H9 (cell line): ENCODE measurements around the gene MSI2. TPM values are rescaled to one million over a fixed set of nuclear protein-coding genes. Genes with fewer than 3 reads are reported as not detected.

ENCODE experiments used
- DNase-seq: peaks from one replicate; pipeline ENCODE4 v3.0.0-alpha.2; 2017
- H2AFZ ChIP-seq: one replicate; pipeline ENCODE4 v1.6.1; 2013; ENCODE audit warnings: mild to moderate bottlenecking, low read length, control low read depth, moderate library complexity
- H2AK5ac ChIP-seq: 2 replicates; pipeline ENCODE4 v1.6.1; 2013; ENCODE audit warnings: low read length, control low read depth, mixed read lengths; ENCODE audit not compliant: insufficient read length
- H2BK120ac ChIP-seq: one replicate; pipeline ENCODE4 v1.6.1; 2013; ENCODE audit warnings: low read depth, mild to moderate bottlenecking, low read length, control low read depth, inconsistent platforms; ENCODE audit not compliant: poor library complexity, severe bottlenecking
- H2BK12ac ChIP-seq: 2 replicates; pipeline ENCODE4 v1.6.1; 2013; ENCODE audit warnings: low read length, control low read depth, mixed read lengths, low read depth; ENCODE audit not compliant: insufficient read length
- H2BK15ac ChIP-seq: 2 replicates; pipeline ENCODE4 v1.6.1; 2013; ENCODE audit warnings: low read depth, low read length, control low read depth
- H2BK20ac ChIP-seq: one replicate; pipeline ENCODE4 v1.6.1; 2013; ENCODE audit warnings: low read depth, mild to moderate bottlenecking, low read length, control low read depth, inconsistent platforms; ENCODE audit not compliant: poor library complexity, severe bottlenecking
- H2BK5ac ChIP-seq: 2 replicates; pipeline ENCODE4 v1.6.1; 2013; ENCODE audit warnings: low read length, control low read depth, mixed read lengths; ENCODE audit not compliant: insufficient read length
- H3K14ac ChIP-seq: 2 replicates; pipeline ENCODE4 v1.6.1; 2013; ENCODE audit warnings: low read length, control low read depth; ENCODE audit not compliant: insufficient read depth
- H3K18ac ChIP-seq: 2 replicates; pipeline ENCODE4 v1.6.1; 2013; ENCODE audit warnings: low read depth, mild to moderate bottlenecking, mixed read lengths, low read length, control low read depth; ENCODE audit not compliant: insufficient read length
- H3K23ac ChIP-seq: 2 replicates; pipeline ENCODE4 v1.6.1; 2013; ENCODE audit warnings: low read length, control low read depth, mixed read lengths, low read depth; ENCODE audit not compliant: insufficient read length
- H3K23me2 ChIP-seq: 2 replicates; pipeline ENCODE4 v1.6.1; 2013; ENCODE audit warnings: low read depth, mild to moderate bottlenecking, mixed read lengths, low read length, control low read depth; ENCODE audit not compliant: insufficient read length, poor library complexity, severe bottlenecking
- H3K27ac ChIP-seq: 2 replicates; pipeline ENCODE4 v1.5.1; 2013; ENCODE audit warnings: low read length, control low read depth, mixed read lengths, low read depth; ENCODE audit not compliant: insufficient read length
- H3K27me3 ChIP-seq: 2 replicates; pipeline ENCODE4 v1.6.1; 2013; ENCODE audit warnings: low read length, control low read depth, inconsistent platforms; ENCODE audit not compliant: insufficient read depth
- H3K4ac ChIP-seq: 2 replicates; pipeline ENCODE4 v1.6.1; 2013; ENCODE audit warnings: low read depth, mild to moderate bottlenecking, control low read depth, inconsistent platforms, low read length, moderate library complexity
- H3K4me1 ChIP-seq: 2 replicates; pipeline ENCODE4 v1.6.1; 2013; ENCODE audit warnings: low read length, control low read depth, inconsistent platforms; ENCODE audit not compliant: insufficient read depth
- H3K4me2 ChIP-seq: 2 replicates; pipeline ENCODE4 v1.6.1; 2013; ENCODE audit warnings: low read length, control low read depth, mixed read lengths; ENCODE audit not compliant: insufficient read length, insufficient read depth
- H3K56ac ChIP-seq: 2 replicates; pipeline ENCODE4 v1.6.1; 2013; ENCODE audit warnings: low read depth, mild to moderate bottlenecking, mixed read lengths, low read length, control low read depth; ENCODE audit not compliant: insufficient read length
- H3K79me1 ChIP-seq: 2 replicates; pipeline ENCODE4 v1.6.1; 2013; ENCODE audit warnings: low read depth, mild to moderate bottlenecking, moderate library complexity, low read length, control low read depth, inconsistent platforms; ENCODE audit not compliant: insufficient read depth, poor library complexity, severe bottlenecking
- H3K79me2 ChIP-seq: 2 replicates; pipeline ENCODE4 v1.6.1; 2013; ENCODE audit warnings: low read length, control low read depth, inconsistent platforms; ENCODE audit not compliant: insufficient read depth
- H3K9ac ChIP-seq: 2 replicates; pipeline ENCODE4 v1.6.1; 2013; ENCODE audit warnings: low read length, control low read depth, mixed read lengths; ENCODE audit not compliant: insufficient read length; ENCODE audit errors: extremely low read depth
- H3K9me3 ChIP-seq: one replicate; pipeline ENCODE4 v1.6.1; 2013; ENCODE audit warnings: low read depth, low read length, inconsistent platforms; ENCODE audit not compliant: control insufficient read depth
- H3T11ph ChIP-seq: one replicate; pipeline ENCODE4 v1.6.1; 2013; ENCODE audit warnings: mild to moderate bottlenecking, low read length, control low read depth, inconsistent platforms
- H4K20me1 ChIP-seq: one replicate; pipeline ENCODE4 v1.6.1; 2013; ENCODE audit not compliant: control insufficient read depth, insufficient read length, insufficient read depth
- H4K5ac ChIP-seq: 2 replicates; pipeline ENCODE4 v1.6.1; 2013; ENCODE audit warnings: low read depth, mild to moderate bottlenecking, mixed read lengths, low read length, control low read depth; ENCODE audit not compliant: insufficient read length
- H4K8ac ChIP-seq: replicated peaks from 2 replicates; pipeline ENCODE4 v1.6.1; 2013; ENCODE audit warnings: low read length, control low read depth, mixed read lengths, low read depth; ENCODE audit not compliant: insufficient read length
- H4K91ac ChIP-seq: 2 replicates; pipeline ENCODE4 v1.6.1; 2013; ENCODE audit warnings: low read depth, mild to moderate bottlenecking, moderate library complexity, mixed read lengths, low read length, control low read depth; ENCODE audit not compliant: insufficient read length
- H3K27ac Mint-ChIP-seq, 3 experiments: 2 replicates in 2 of 3; 3 replicates in 1 of 3; pipeline ENCODE4 v1.8.0; 2020 to 2021; ENCODE audit warnings: mixed read lengths in 3 of 3, mild to moderate bottlenecking in 1 of 3, moderate library complexity in 1 of 3
- H3K27me3 Mint-ChIP-seq: 2 replicates; pipeline ENCODE4 v1.8.0; 2021; ENCODE audit warnings: low read depth, mild to moderate bottlenecking, moderate library complexity, mixed read lengths
- H3K36me3 Mint-ChIP-seq, 3 experiments: 2 replicates in 2 of 3; 3 replicates in 1 of 3; pipeline ENCODE4 v1.8.0; 2020 to 2021; ENCODE audit warnings: low read depth in 3 of 3, mixed read lengths in 3 of 3; ENCODE audit not compliant: insufficient read depth in 1 of 3
- H3K4me1 Mint-ChIP-seq, 2 experiments: 2 replicates each; pipeline ENCODE4 v1.8.0; 2020; ENCODE audit warnings: mixed read lengths in 2 of 2
- H3K4me3 Mint-ChIP-seq, 2 experiments: 2 replicates in 1 of 2; 3 replicates in 1 of 2; pipeline ENCODE4 v1.8.0; 2020 to 2021; ENCODE audit warnings: mild to moderate bottlenecking in 2 of 2, mixed read lengths in 2 of 2, moderate library complexity in 1 of 2
- H3K9me3 Mint-ChIP-seq, 2 experiments: 2 replicates in 1 of 2; 3 replicates in 1 of 2; pipeline ENCODE4 v1.8.0; 2020; ENCODE audit warnings: mild to moderate bottlenecking in 2 of 2, mixed read lengths in 2 of 2, moderate library complexity in 1 of 2
- CTCF ChIP-seq: fragments of 200-600 bp; sonication (generic); conservative IDR thresholded peaks from 3 replicates; pipeline ENCODE4 v1.8.0; 2021; ENCODE audit warnings: antibody characterized with exemption, mild to moderate bottlenecking
- WGBS: extraction: QIAGEN DNeasy Blood & Tissue Kit; methylation state at CpG from one replicate; pipeline ENCODE4 v1.1.7; 2013; ENCODE audit warnings: missing lambda C conversion rate, low lambda C conversion rate, mixed read lengths; ENCODE audit not compliant: insufficient read length; ENCODE audit errors: extremely low coverage; 5-methylcytosine and 5-hydroxymethylcytosine counted together
- total RNA-seq: library from RNA; stranded (reverse); gene quantifications from 2 replicates; pipeline ENCODE4 v1.2.1, GENCODE V29; 2021

MSI2 gene
- total RNA-seq, 1 experiment from 2014 or later, result 98.5 TPM

GRCh38 chr17:57475796-57476195 lies 219.5 kb downstream of the MSI2 start:
- Histone ChIP-seq H4K8ac (no peak overlapping the region), H3K4ac (no peak overlapping the region), H4K91ac (no peak overlapping the region), H2BK20ac (no peak overlapping the region), H3K27ac (no peak overlapping the region), H3K9me3 (no peaks in the 10 kb centered on the region), H3K23me2 (no peaks in the 10 kb centered on the region), H3K14ac (no peak overlapping the region), H3K79me2 (peaks cover 1% of the 10 kb centered on the region; the same call in 1 of the 2 replicates), H2BK15ac (no peak overlapping the region), H4K20me1 (no peaks in the 10 kb centered on the region), H3K18ac (no peak overlapping the region), H3K9ac (no peak overlapping the region), H3K4me2 (no peak overlapping the region), H3K27me3 (no peaks in the 10 kb centered on the region), H2BK12ac (no peak overlapping the region), H3K23ac (no peak overlapping the region), H2BK5ac (no peak overlapping the region), H3T11ph (no peak overlapping the region), H2AK5ac (no peak overlapping the region), H2AFZ (no peak overlapping the region), H4K5ac (no peak overlapping the region), H3K56ac (no peak overlapping the region), H2BK120ac (no peak overlapping the region), H3K79me1 (no peaks in the 10 kb centered on the region), H3K4me1 (peaks cover 15% of the 10 kb centered on the region)
- H3K4me3 Mint-ChIP-seq, result no peak overlapping the region
- H3K4me1 Mint-ChIP-seq, result peaks cover 70 to 74% of the 10 kb centered on the region in 2 experiments
- TF ChIP-seq CTCF, result no peak
- no peak overlapping the region; a peak in 1 of 7 replicates for H3K27ac Mint-ChIP-seq
- H3K9me3 Mint-ChIP-seq, result no peaks in the 10 kb centered on the region
- WGBS, result no CpG with 5 or more reads among the region's 6 CpGs
- no peak for DNase-seq
- 0 out of 7 replicates have a peak, but pooled peaks cover 0 to 2% (median 0%) of the 10 kb centered on the region in 3 experiments for H3K36me3 Mint-ChIP-seq
- no peaks in the 10 kb centered on the region; the same call in 1 of the 2 replicates for H3K27me3 Mint-ChIP-seq
